GM13976 (cell line): ENCODE data around the gene MTMR1.

Source experiments
- DNase-seq: peaks from one replicate; pipeline ENCODE4 v3.0.0; 2012; ENCODE audit warnings: low spot score
- CTCF ChIP-seq: IDR thresholded peaks from 2 replicates; pipeline ENCODE4 v1.5.1; 2012; ENCODE audit warnings: borderline replicate concordance, mild to moderate bottlenecking; ENCODE audit not compliant: insufficient read depth; ENCODE audit errors: extremely low read depth, missing control alignments, control extremely low read depth
- in situ Hi-C: fragments of 300-500 bp; cut with MboI; formaldehyde crosslinking; loops from one replicate; pipeline ENCODE4 v1.12.0; 2022; ENCODE audit warnings: low sequenced_read_pairs, mixed read lengths, inconsistent platforms; ENCODE audit not compliant: unreplicated experiment

The MTMR1 gene

GRCh38 chrX:150768132-150768485, 74.9 kb downstream of the MTMR1 start:
- in situ Hi-C loops = no loop called here
- DNase-seq = no peak
- TF ChIP-seq CTCF = no peak

GRCh38 chrX:150768580-150769190, 75.5 kb downstream of the MTMR1 start:
- in situ Hi-C loops = no loop called here
- TF ChIP-seq CTCF = no peak
- DNase-seq = no peak

GRCh38 chrX:150769408-150769807, 76.2 kb downstream of the MTMR1 start:
- DNase-seq = no peak
- no peak for TF ChIP-seq CTCF
- in situ Hi-C loops = no loop called here

GRCh38 chrX:150770623-150771022, 77.4 kb downstream of the MTMR1 start:
- DNase-seq = no peak
- TF ChIP-seq CTCF = no peak
- in situ Hi-C loops = loop anchor here (10.0 kb wide), 1 partner anchor 314 kb away; no protein-coding TSS in a partner anchor

GRCh38 chrX:150771116-150771515, 77.9 kb downstream of the MTMR1 start:
- no peak for DNase-seq
- in situ Hi-C loops = loop anchor here (10.0 kb wide), 1 partner anchor 314 kb away; no protein-coding TSS in a partner anchor
- TF ChIP-seq CTCF = no peak

- peak; percentile 82 for TF ChIP-seq CTCF
- in situ Hi-C loops = loop anchor here (10.0 kb wide), 1 partner anchor 312 kb away; no protein-coding TSS in a partner anchor
- DNase-seq = peak; percentile 84
Measured at GRCh38 chrX:150772150-150772970, 79.2 kb downstream of the MTMR1 start.

- DNase-seq = no peak
- TF ChIP-seq CTCF = no peak
- in situ Hi-C loops = loop anchor here (10.0 kb wide), 1 partner anchor 312 kb away; no protein-coding TSS in a partner anchor
Measured at GRCh38 chrX:150773117-150773516, 79.9 kb downstream of the MTMR1 start.
